ENCODE results near the gene C1QTNF9. TPM values are rescaled to one million over a fixed set of nuclear protein-coding genes. Genes with fewer than 3 reads are reported as not detected.

The C1QTNF9 gene
- total and polyA plus RNA-seq, 8 donors: 0.18 to 0.46 (median 0.26) TPM; not detected in 1

GRCh38 chr13:24351423-24351822 lies 42.0 kb downstream of the C1QTNF9 start:
- DNase-seq: no peak
- no peak for ATAC-seq
- no peak for TF ChIP-seq CTCF (IDR thresholded peaks at IDR 0.05)
- intact Hi-C loops (cut with DNase I): no loop called here
- H3K27ac ChIP-seq: no peak overlapping the region
- no peaks in the 10 kb centered on the region for H3K36me3 ChIP-seq
- H3K9me3 ChIP-seq: no peaks in the 10 kb centered on the region
- H3K4me3 ChIP-seq: no peak overlapping the region
- no peaks in the 10 kb centered on the region for H3K27me3 ChIP-seq
- H3K4me1 ChIP-seq: no peaks in the 10 kb centered on the region

GRCh38 chr13:24353736-24354135 lies 44.4 kb downstream of the C1QTNF9 start:
- intact Hi-C loops (cut with DNase I): no loop called here
- Histone ChIP-seq H3K4me1 (no peaks in the 10 kb centered on the region), H3K9me3 (no peaks in the 10 kb centered on the region), H3K27ac (no peak overlapping the region), H3K36me3 (no peaks in the 10 kb centered on the region), H3K4me3 (no peak overlapping the region), H3K27me3 (no peaks in the 10 kb centered on the region)
- no peak for TF ChIP-seq CTCF (IDR thresholded peaks at IDR 0.05)
- ATAC-seq: no peak
- no peak for DNase-seq

GRCh38 chr13:24355103-24355502 lies 45.7 kb downstream of the C1QTNF9 start:
- intact Hi-C loops (cut with DNase I): no loop called here
- ATAC-seq: no peak

GRCh38 chr13:24356270-24356669 lies 46.9 kb downstream of the C1QTNF9 start:
- intact Hi-C loops (cut with DNase I): no loop called here
- DNase-seq: no peak
- H3K27ac ChIP-seq: no peak overlapping the region
- no peak overlapping the region for H3K4me3 ChIP-seq
- H3K4me1 ChIP-seq: no peaks in the 10 kb centered on the region
- no peaks in the 10 kb centered on the region for H3K27me3 ChIP-seq
- TF ChIP-seq CTCF (IDR thresholded peaks at IDR 0.05): no peak
- H3K9me3 ChIP-seq: no peaks in the 10 kb centered on the region
- no peak for ATAC-seq
- H3K36me3 ChIP-seq: no peaks in the 10 kb centered on the region

More at GRCh38 chr13:24355103-24355502, 45.7 kb downstream of the C1QTNF9 start:
- Histone ChIP-seq H3K36me3 (no peaks in the 10 kb centered on the region), H3K4me1 (no peaks in the 10 kb centered on the region), H3K9me3 (no peaks in the 10 kb centered on the region), H3K4me3 (no peak overlapping the region), H3K27ac (no peak overlapping the region), H3K27me3 (no peaks in the 10 kb centered on the region)
- DNase-seq: no peak
- TF ChIP-seq CTCF (IDR thresholded peaks at IDR 0.05): no peak

GRCh38 chr13:24356837-24357236 lies 47.5 kb downstream of the C1QTNF9 start:
- H3K9me3 ChIP-seq: no peaks in the 10 kb centered on the region
- H3K27me3 ChIP-seq: no peaks in the 10 kb centered on the region
- no peak overlapping the region for H3K27ac ChIP-seq
- no peak overlapping the region for H3K4me3 ChIP-seq
- DNase-seq (no peak), ATAC-seq (no peak)
- TF ChIP-seq CTCF (IDR thresholded peaks at IDR 0.05): no peak
- no peaks in the 10 kb centered on the region for H3K4me1 ChIP-seq
- intact Hi-C loops (cut with DNase I): no loop called here
- H3K36me3 ChIP-seq: no peaks in the 10 kb centered on the region
